Measurements from ENCODE around the gene FOXP1. TPM values are rescaled to one million over a fixed set of nuclear protein-coding genes. Genes with fewer than 3 reads are reported as not detected.

Gene FOXP1
- total RNA-seq, 1 donor from 2014 or later = 27.3 TPM

DNA sequence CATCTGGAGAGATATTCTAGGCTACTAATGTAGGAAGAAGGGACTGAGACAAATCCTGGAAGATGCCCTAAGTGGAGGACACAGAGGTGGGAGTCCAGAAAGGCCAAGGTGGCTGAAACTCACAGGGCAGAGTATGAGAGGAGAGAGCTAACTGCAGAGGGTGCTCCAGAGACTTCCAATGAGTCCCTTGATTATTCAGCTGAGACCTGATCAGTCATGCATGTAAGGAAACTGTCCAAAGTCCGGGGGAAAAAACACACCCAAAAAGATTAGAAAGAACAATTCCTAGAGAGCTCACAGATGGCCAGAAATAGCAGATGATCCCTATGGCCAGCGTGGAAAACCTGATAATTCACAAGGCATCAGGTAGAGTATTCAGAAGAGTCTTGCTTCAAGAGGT is 18.7 kb upstream of the FOXP1 start:
- H3K27ac Mint-ChIP-seq = no peak overlapping the region
- H3K9me3 Mint-ChIP-seq = peaks cover 5% of the 10 kb centered on the region
- Histone ChIP-seq H3K27me3 (no peaks in the 10 kb centered on the region), H3K4me3 (no peak overlapping the region), H3K79me2 (ENCODE audit: low read depth) (no peaks in the 10 kb centered on the region), H3K36me3 (no peaks in the 10 kb centered on the region), H3F3A (ENCODE audit: low read depth) (no peaks in the 10 kb centered on the region), H2AFZ (replicated peaks) (no peak overlapping the region), H3K9me3 (ENCODE audit: low read depth) (no peaks in the 10 kb centered on the region), H3K4me1 (no peaks in the 10 kb centered on the region), H3K27ac (no peak overlapping the region), H3K9ac (no peak overlapping the region), H4K20me1 (ENCODE audit: low read depth) (no peaks in the 10 kb centered on the region), H3K4me2 (no peak overlapping the region)
- TF ChIP-seq EZH2phosphoT487 (IDR thresholded peaks at IDR 0.05) (no peak), EZH2 (IDR thresholded peaks at IDR 0.05) (no peak)
- TF ChIP-seq, protein P1, sequence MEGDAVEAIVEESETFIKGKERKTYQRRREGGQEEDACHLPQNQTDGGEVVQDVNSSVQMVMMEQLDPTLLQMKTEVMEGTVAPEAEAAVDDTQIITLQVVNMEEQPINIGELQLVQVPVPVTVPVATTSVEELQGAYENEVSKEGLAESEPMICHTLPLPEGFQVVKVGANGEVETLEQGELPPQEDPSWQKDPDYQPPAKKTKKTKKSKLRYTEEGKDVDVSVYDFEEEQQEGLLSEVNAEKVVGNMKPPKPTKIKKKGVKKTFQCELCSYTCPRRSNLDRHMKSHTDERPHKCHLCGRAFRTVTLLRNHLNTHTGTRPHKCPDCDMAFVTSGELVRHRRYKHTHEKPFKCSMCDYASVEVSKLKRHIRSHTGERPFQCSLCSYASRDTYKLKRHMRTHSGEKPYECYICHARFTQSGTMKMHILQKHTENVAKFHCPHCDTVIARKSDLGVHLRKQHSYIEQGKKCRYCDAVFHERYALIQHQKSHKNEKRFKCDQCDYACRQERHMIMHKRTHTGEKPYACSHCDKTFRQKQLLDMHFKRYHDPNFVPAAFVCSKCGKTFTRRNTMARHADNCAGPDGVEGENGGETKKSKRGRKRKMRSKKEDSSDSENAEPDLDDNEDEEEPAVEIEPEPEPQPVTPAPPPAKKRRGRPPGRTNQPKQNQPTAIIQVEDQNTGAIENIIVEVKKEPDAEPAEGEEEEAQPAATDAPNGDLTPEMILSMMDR (IDR thresholded peaks at IDR 0.05) = no peak
- no peak overlapping the region for H3K4me3 Mint-ChIP-seq
- H3K36me3 Mint-ChIP-seq = peaks cover 2% of the 10 kb centered on the region
- no peaks in the 10 kb centered on the region for H3K27me3 Mint-ChIP-seq (ENCODE audit: insufficient read depth, low read depth)
- peaks cover 5% of the 10 kb centered on the region for H3K4me1 Mint-ChIP-seq
- DNase-seq (ENCODE audit: low spot score) = no peak

DNA sequence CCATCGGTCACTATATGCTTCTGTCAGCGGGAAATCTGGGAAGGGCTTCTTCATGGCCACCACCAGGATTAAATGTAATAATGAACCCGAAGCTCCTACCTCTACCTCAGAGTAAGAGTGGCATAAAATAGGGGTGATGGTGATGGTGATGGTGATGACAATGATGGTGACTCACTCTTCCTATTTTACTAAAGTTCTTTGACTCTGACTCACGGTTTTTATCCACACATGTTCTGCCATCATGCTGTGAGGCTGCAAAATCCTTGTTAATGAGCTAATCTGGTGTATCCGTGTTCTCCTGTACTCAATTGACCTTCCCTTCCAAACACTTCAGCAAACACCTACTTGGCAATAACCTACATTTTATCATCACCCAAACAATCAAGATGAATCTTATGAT is 18.3 kb upstream of the FOXP1 start:
- TF ChIP-seq, protein P1 (IDR thresholded peaks at IDR 0.05) = no peak
- TF ChIP-seq EZH2 (IDR thresholded peaks at IDR 0.05) = no peak
- H3K27ac ChIP-seq = no peak overlapping the region
- H3K4me3 Mint-ChIP-seq = no peak overlapping the region

DNA sequence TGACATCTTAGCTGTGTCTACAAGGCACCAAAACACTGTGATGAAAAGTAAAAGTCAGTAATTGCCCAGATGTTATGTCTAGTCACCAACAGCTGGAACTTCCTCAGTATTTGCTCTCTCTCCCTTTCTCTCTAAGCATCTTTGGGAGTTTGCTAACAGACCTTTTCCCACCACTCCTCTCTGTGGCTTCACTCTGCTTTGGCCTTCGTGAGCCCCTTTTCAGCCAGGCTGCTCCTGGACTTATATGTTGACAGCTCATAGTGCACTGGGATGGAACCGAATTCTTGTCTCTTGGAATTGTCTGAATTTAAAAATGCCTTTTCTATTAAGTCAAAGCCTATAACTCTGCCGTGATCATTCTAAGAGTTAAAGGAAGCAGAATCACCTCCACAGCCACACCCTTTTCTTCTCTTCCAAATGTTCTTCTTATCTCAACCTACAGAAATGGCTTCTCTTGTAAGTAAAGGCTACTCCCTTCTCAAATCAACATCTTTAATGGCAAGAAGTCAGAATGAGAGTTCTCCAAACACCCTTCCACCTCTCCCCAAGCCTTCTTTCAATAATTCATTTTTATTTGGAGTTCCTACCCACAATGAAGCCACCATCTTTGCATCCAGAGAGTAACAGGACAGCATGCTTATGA is 17.2 kb upstream of the FOXP1 start:
- TF ChIP-seq, protein P1 (IDR thresholded peaks at IDR 0.05) = no peak
- TF ChIP-seq EZH2phosphoT487 (IDR thresholded peaks at IDR 0.05) (no peak), EZH2 (IDR thresholded peaks at IDR 0.05) (no peak)
- Histone ChIP-seq H3F3A (ENCODE audit: low read depth) (no peaks in the 10 kb centered on the region), H2AFZ (replicated peaks) (no peak overlapping the region), H3K27me3 (no peaks in the 10 kb centered on the region), H3K4me1 (no peaks in the 10 kb centered on the region), H3K9ac (no peak overlapping the region), H3K79me2 (ENCODE audit: low read depth) (no peaks in the 10 kb centered on the region), H3K27ac (no peak overlapping the region), H3K4me3 (no peak overlapping the region), H3K36me3 (no peaks in the 10 kb centered on the region), H4K20me1 (ENCODE audit: low read depth) (no peaks in the 10 kb centered on the region), H3K4me2 (no peak overlapping the region), H3K9me3 (ENCODE audit: low read depth) (no peaks in the 10 kb centered on the region)
- Mint-ChIP-seq H3K27me3 (ENCODE audit: insufficient read depth, low read depth) (no peaks in the 10 kb centered on the region), H3K4me3 (no peak overlapping the region), H3K4me1 (peaks cover 5% of the 10 kb centered on the region), H3K36me3 (peaks cover 2% of the 10 kb centered on the region), H3K9me3 (no peaks in the 10 kb centered on the region), H3K27ac (no peak overlapping the region)
- no peak for DNase-seq (ENCODE audit: low spot score)

More for the DNA sequence above, 18.3 kb upstream of the FOXP1 start:
- Mint-ChIP-seq H3K36me3 (peaks cover 2% of the 10 kb centered on the region), H3K27ac (no peak overlapping the region), H3K4me1 (peaks cover 5% of the 10 kb centered on the region), H3K27me3 (ENCODE audit: insufficient read depth, low read depth) (no peaks in the 10 kb centered on the region), H3K9me3 (peaks cover 5% of the 10 kb centered on the region)
- no peak overlapping the region for H3K9ac ChIP-seq
- no peaks in the 10 kb centered on the region for H3K27me3 ChIP-seq
- no peaks in the 10 kb centered on the region for H3K79me2 ChIP-seq (ENCODE audit: low read depth)
- H2AFZ ChIP-seq (replicated peaks) = no peak overlapping the region
- no peaks in the 10 kb centered on the region for H3K4me1 ChIP-seq
- H3F3A ChIP-seq (ENCODE audit: low read depth) = no peaks in the 10 kb centered on the region
- H3K4me2 ChIP-seq = no peak overlapping the region
- no peaks in the 10 kb centered on the region for H3K36me3 ChIP-seq
- no peaks in the 10 kb centered on the region for H4K20me1 ChIP-seq (ENCODE audit: low read depth)
- H3K4me3 ChIP-seq = no peak overlapping the region
- DNase-seq (ENCODE audit: low spot score) = no peak
- no peaks in the 10 kb centered on the region for H3K9me3 ChIP-seq (ENCODE audit: low read depth)

Measured in neural progenitor cell (in vitro differentiated cells).